Measurements from ENCODE around the gene C1QB.
A peak's percentile ranks its signal among the peaks of the same experiment; 100 is the strongest.

The C1QB gene

DNA sequence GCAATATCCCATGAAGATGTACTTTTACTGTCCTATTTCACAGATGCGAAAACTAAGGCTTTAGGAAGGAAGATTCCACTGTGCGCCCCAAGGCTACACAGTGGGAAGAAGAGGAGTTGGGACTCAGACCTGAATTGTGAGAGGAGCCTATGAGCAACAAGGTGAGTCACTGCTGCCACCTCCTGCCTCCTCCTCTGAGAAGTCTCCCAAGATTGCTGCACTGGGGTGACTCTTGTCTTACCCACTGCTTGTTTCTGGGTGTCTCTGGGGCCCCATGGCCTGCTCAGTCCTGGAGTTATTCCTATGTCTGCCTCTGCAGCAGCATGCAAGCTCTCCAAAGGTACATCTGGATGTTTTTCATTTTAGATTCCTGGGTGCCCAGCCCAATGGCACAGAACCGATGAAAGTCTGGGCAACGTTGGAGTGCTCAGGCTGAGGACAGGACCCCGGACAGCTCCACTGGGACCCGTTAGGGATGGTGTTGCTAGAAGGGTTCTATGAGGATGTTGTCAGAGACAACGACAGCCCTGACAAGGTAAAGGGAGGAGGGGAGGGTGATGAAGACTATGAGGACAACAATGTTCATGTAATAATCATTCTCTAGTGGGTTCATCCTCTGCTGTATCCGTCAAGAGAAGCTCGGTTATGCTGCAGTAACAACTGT, 27.6 kb upstream of the C1QB start:
- no peak for ATAC-seq (ENCODE audit: low read depth)
- H3K27me3 Mint-ChIP-seq, result peaks cover 23% of the 10 kb centered on the region
- no peaks in the 10 kb centered on the region for H3K9me3 Mint-ChIP-seq
- no peak overlapping the region for H3K27ac Mint-ChIP-seq
- H3K4me3 Mint-ChIP-seq, result no peak overlapping the region
- no peaks in the 10 kb centered on the region for H3K4me1 Mint-ChIP-seq
- H3K36me3 Mint-ChIP-seq, result no peaks in the 10 kb centered on the region
- DNase-seq (ENCODE audit: low spot score in 2 of 2), result no peak

DNA sequence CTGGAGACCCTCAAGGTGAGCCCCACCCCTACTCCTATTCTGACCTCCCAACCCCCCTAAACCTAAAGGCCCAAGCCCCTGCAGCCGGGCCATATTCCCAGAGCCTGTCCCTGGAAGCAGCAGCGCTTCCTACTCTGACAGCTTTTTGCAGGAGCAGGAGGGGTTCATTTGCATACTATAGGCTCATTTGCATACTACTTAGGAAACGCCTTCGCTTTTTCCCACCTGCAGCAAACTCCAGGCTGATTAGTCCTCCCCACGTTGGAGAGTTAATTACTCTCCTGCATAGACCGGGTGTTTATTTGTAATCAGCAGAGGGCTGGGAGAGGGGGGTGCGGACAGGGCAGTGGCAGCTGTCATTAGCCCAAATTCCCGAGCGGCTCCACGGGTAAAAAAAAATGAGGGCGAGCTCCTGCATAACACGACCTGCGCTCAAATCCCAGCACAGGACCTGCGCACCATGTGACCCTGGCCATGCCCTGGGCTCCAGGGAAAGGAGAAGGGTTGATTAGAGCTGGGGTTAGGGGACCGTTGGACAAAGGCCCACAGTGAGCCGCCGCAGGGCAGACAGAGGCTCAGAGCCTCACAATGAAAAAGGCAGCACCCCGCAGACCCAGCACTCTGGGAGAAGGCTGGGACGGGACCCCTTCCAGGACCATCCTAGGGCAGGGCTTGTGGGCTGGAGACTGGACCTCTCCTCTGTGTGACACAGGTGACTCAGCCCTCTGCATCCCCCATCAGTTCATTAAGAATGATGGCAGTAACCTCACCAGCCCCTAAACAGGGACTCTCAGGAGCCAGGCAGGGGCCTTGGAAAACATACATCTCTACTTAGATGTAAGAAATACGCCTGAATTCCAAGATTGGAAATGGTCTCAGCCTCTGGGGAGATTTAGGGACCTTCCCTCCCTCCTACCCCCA, 26.5 kb upstream of the C1QB start:
- DNase-seq (ENCODE audit: low spot score in 2 of 2) (no peak), ATAC-seq (ENCODE audit: low read depth) (no peak)
- Mint-ChIP-seq H3K4me1 (no peaks in the 10 kb centered on the region), H3K9me3 (no peaks in the 10 kb centered on the region), H3K27me3 (peaks cover 20% of the 10 kb centered on the region), H3K36me3 (no peaks in the 10 kb centered on the region), H3K4me3 (no peak overlapping the region), H3K27ac (no peak overlapping the region)

DNA sequence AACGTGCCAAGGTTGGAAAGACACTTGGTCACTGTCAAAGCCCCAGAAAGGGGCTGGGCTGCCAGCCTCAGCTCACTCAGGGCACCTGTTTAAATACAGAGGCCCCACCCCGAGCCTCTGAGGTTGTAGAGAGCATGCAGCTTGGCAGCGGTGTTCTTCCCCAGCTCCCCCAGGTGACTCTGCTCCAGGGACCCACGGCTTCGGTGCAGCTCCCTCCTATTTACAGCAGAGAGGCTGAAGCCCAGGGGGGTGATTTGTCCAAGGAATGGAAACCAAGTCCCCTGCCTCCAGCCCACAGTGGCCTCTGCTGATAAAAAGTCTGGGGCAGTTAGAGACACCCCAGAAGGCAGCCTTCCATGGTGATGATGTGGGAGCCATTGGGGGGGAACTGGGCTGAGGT, 25.7 kb upstream of the C1QB start:
- no peak overlapping the region for H3K4me3 Mint-ChIP-seq
- no peaks in the 10 kb centered on the region for H3K9me3 Mint-ChIP-seq
- H3K27me3 Mint-ChIP-seq, result peaks cover 20% of the 10 kb centered on the region
- H3K36me3 Mint-ChIP-seq, result no peaks in the 10 kb centered on the region
- no peak for DNase-seq (ENCODE audit: low spot score in 2 of 2)
- ATAC-seq (ENCODE audit: low read depth), result no peak
- H3K4me1 Mint-ChIP-seq, result no peaks in the 10 kb centered on the region
- H3K27ac Mint-ChIP-seq, result no peak overlapping the region

DNA sequence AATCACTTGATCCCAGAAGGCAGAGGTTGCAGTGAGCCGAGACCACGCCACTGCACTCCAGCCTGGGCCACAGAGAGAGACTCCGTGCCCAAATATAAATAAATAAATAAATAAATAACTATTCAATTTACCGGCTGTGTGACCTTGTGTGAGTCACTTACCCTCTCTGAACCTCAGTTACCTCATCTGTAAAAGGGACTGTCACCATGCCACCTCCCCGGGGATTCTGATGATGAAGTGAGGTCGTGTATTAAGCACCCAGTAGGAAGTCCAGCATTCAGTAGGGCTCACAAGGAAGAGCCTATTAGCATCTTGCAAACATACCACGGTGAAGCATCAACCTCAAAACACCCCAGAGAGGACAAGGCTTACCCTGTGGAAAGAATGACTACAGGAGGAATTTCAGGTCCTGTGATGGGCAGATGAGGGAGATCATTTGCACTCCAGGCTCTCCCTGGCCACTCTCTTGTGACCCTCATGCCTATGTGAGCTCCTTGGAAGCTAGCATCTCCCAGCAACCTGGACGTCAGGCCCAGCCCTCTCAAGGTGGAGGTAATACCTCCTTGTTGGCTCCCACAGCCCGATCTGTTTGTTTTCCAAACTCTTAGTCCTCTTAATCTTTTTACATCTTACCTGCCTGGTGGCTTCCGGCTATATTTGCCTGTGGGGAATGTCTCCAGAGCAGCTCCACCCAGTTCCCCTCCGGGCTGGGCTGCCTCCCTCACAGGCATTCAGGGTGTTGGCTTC, 24.2 kb upstream of the C1QB start:
- H3K4me1 Mint-ChIP-seq, result no peaks in the 10 kb centered on the region
- no peak overlapping the region for H3K4me3 Mint-ChIP-seq
- no peak overlapping the region for H3K27ac Mint-ChIP-seq
- no peaks in the 10 kb centered on the region for H3K36me3 Mint-ChIP-seq
- H3K9me3 Mint-ChIP-seq, result no peaks in the 10 kb centered on the region
- ATAC-seq (ENCODE audit: low read depth) (no peak), DNase-seq (ENCODE audit: low spot score in 2 of 2) (no peak)
- peaks cover 23% of the 10 kb centered on the region for H3K27me3 Mint-ChIP-seq

DNA sequence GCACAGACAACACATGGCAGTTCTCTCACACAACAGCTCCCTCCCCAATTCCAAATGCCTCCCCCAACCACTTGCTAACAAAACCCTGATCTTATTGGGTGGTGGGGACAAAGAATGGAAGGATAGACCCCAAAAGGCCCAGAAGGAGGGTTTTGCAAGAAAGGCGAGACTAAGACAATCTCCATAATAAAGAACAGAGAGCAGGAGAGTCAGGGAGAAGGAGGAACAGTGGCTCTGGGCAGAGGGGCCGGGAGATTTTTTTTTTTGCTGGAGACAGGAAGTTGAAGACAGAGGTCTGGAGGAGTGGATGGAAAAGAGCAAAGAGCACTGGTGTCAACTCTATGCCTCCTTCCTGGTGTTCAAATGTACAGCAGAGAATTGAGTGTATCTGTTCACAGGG, 23.1 kb upstream of the C1QB start:
- Mint-ChIP-seq H3K4me1 (no peaks in the 10 kb centered on the region), H3K36me3 (no peaks in the 10 kb centered on the region), H3K27ac (no peak overlapping the region), H3K9me3 (no peaks in the 10 kb centered on the region), H3K27me3 (peaks cover 22% of the 10 kb centered on the region), H3K4me3 (no peak overlapping the region)
- no peak for ATAC-seq (ENCODE audit: low read depth)
- no peak for DNase-seq (ENCODE audit: low spot score in 2 of 2)

DNA sequence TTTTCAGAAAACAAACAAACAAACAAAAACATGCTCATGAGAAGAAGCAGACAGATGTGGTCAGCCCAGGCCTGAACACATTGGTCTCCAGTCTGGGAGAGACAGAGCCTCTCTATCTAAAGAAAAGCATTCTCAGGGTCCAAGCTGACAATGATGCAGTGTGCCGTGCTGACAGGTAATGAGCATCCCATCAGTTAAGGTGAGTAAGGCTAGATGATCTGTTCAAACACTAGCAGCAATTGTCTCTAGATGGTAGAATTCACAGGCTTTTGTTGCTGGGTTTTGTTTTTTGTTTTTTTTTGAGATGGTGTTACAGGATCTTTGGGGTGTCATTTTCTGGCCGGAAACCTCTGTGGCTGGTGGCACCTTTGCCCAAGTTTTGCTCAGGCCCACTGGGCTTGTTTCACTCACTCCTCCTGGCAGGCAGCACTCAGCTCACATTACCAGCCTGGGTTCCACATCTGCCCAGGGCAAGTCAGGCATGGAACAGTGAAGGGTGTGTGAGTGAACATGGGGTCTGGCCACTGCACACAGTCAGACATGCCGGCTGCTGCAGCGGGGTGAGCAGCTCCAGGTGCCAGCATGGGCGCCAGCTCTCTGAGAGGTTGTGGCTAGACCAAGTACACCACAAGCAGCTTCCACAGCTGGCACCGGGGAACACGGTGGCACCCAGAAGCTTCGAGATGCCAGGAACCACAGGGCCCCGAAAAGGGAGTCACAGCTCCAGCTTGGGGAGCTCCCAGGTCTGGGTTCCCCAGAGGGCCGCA, 19.2 kb upstream of the C1QB start:
- Mint-ChIP-seq H3K4me3 (no peak overlapping the region), H3K36me3 (no peaks in the 10 kb centered on the region), H3K27ac (no peak overlapping the region), H3K4me1 (peaks cover 3% of the 10 kb centered on the region), H3K9me3 (no peaks in the 10 kb centered on the region), H3K27me3 (peaks cover 18% of the 10 kb centered on the region)
- ATAC-seq (ENCODE audit: low read depth), result no peak
- DNase-seq (ENCODE audit: low spot score in 2 of 2), result no peak

DNA sequence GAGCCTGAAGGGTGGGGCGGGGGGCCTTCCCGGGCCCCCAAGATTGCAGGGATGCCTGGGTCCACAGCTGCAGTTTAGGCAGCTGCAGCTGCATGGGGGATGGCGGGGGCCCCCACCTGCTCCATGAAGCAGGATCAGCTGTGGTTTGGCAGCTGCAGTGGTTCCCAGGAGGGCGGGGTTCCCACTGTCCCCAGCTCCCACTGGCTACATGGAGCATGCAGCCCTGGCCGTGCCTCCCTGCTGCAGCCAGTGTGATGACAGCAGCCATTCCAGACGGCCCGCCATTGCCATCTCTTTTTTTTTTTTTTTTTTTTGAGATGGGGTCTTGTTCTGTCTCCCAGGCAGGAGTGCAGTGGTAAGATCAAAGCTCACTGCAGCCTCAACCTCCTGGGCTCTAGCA, 17.6 kb upstream of the C1QB start:
- Mint-ChIP-seq H3K36me3 (no peaks in the 10 kb centered on the region), H3K27ac (no peak overlapping the region), H3K27me3 (peaks cover 14% of the 10 kb centered on the region), H3K9me3 (no peaks in the 10 kb centered on the region), H3K4me3 (no peak overlapping the region), H3K4me1 (peaks cover 3% of the 10 kb centered on the region)
- DNase-seq (ENCODE audit: low spot score in 2 of 2) (no peak), ATAC-seq (ENCODE audit: low read depth) (no peak)

DNA sequence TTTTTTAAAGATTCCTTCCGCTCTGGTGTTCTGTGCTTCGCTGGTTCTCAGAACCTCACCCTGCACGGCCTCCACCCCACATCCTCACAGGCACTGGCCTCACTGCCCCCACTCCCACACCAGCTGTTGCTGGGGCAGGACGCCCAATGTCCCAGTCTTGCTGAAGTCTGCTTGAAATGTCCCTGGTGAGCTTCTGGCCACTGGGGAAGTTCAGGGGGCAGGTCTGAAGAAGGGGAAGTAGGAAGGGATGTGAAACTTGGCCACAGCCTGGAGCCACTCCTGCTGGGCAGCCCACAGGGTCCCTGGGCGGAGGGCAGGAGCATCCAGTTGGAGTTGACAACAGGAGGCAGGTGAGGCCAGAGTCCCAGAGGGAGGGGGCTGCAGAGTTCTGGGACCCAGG, 16.7 kb upstream of the C1QB start, which contains the start of gene C1QA:
Gene C1QA (plus strand): TSS at position 276 of the 400 bp plus-strand sequence. CDS start 989 bp downstream, outside the sequence.
- no peak within 1 kb of the TSS for H3K4me3 Mint-ChIP-seq
- H3K9me3 Mint-ChIP-seq, result no peaks in the 10 kb centered on the region
- no peak within 1 kb of the TSS for H3K27ac Mint-ChIP-seq
- H3K36me3 Mint-ChIP-seq, result no peaks in the 10 kb centered on the region
- DNase-seq (ENCODE audit: low spot score in 2 of 2), result no peak
- ATAC-seq (ENCODE audit: low read depth), result no peak
- H3K4me1 Mint-ChIP-seq, result peaks cover 6% of the 10 kb centered on the region
- peaks cover 19% of the 10 kb centered on the region for H3K27me3 Mint-ChIP-seq

DNA sequence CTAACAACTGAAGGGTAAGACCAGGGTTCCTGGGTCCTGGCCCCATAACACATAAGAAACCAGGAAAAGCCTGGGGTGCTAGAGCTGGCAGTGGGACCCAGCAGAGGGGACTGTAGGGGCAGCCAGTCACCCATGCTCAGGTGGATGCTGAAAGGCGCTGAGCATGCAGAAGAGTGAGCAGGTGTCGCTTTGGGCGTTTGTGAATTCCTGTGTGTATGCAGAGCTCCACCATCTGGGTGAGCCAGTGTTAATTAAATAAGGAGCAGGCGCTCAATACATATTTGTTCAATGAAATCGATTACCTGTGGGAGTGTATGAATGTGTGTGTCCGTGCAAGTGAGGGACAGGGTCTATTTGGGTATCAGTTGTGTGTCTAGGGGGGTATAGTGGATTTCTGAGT, 16.1 kb upstream of the C1QB start:
- Mint-ChIP-seq H3K4me1 (peaks cover 6% of the 10 kb centered on the region), H3K27me3 (peaks cover 19% of the 10 kb centered on the region), H3K36me3 (no peaks in the 10 kb centered on the region), H3K9me3 (no peaks in the 10 kb centered on the region), H3K4me3 (no peak overlapping the region), H3K27ac (no peak overlapping the region)
- no peak for DNase-seq (ENCODE audit: low spot score in 2 of 2)
- no peak for ATAC-seq (ENCODE audit: low read depth)

DNA sequence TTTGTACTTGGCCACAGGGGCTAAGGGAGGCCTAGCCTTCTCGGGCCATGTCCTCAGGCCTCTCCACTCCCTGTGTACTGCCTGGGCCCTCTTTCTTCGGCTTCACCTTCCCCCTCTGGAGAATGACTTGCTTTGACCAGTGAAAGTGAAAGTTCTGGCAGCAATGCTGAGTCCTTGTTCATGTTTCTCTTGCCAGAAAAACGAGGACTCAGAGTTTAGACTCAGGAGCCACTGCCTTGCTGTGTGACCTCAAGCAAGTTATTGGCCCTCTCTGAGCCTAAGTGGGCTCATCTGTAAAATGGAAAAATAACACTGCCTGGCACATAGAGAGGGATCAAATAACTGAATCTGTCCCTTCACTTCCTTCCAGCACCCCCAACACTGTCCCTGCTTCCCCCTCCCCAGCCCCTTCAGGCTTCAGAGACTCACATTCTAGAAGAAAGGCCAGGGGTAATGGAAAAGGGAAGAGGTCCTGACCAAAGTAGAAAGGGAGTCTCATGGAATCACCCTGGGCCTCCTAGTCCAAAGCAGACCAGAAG, 15.1 kb upstream of the C1QB start:
- H3K27me3 Mint-ChIP-seq, result peaks cover 17% of the 10 kb centered on the region
- H3K27ac Mint-ChIP-seq, result no peak overlapping the region
- DNase-seq (ENCODE audit: low spot score in 2 of 2) (no peak), ATAC-seq (ENCODE audit: low read depth) (no peak)
- H3K4me3 Mint-ChIP-seq, result no peak overlapping the region
- peaks cover 6% of the 10 kb centered on the region for H3K4me1 Mint-ChIP-seq
- H3K9me3 Mint-ChIP-seq, result no peaks in the 10 kb centered on the region
- H3K36me3 Mint-ChIP-seq, result no peaks in the 10 kb centered on the region

DNA sequence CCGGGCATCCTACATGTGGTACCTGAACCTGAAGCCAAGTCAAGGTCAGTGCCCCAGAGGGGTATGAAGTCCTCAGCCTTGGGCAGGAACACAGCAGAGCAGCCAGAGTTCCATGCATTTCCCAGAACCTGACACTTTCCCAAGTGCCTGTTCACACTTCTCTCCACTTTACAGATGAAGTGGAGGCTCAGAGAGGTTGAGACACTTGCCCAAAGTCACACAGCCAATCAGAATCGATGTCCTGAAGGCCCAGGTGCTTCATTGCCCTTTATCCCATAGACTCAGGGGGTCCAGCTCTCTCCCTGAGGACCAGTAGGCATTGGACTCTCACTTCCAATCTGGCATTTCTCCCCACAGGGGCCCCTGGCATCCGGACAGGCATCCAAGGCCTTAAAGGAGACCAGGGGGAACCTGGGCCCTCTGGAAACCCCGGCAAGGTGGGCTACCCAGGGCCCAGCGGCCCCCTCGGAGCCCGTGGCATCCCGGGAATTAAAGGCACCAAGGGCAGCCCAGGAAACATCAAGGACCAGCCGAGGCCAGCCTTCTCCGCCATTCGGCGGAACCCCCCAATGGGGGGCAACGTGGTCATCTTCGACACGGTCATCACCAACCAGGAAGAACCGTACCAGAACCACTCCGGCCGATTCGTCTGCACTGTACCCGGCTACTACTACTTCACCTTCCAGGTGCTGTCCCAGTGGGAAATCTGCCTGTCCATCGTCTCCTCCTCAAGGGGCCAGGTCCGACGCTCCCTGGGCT, 14.4 kb upstream of the C1QB start:
- Mint-ChIP-seq H3K4me1 (peaks cover 6% of the 10 kb centered on the region), H3K36me3 (no peaks in the 10 kb centered on the region), H3K27me3 (peaks cover 15% of the 10 kb centered on the region), H3K27ac (no peak overlapping the region), H3K4me3 (no peak overlapping the region), H3K9me3 (no peaks in the 10 kb centered on the region)
- no peak for ATAC-seq (ENCODE audit: low read depth)
- no peak for DNase-seq (ENCODE audit: low spot score in 2 of 2)

DNA sequence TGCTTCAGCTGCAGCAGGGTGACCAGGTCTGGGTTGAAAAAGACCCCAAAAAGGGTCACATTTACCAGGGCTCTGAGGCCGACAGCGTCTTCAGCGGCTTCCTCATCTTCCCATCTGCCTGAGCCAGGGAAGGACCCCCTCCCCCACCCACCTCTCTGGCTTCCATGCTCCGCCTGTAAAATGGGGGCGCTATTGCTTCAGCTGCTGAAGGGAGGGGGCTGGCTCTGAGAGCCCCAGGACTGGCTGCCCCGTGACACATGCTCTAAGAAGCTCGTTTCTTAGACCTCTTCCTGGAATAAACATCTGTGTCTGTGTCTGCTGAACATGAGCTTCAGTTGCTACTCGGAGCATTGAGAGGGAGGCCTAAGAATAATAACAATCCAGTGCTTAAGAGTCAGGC, 13.8 kb upstream of the C1QB start:
- Mint-ChIP-seq H3K4me3 (no peak overlapping the region), H3K9me3 (no peaks in the 10 kb centered on the region), H3K27ac (no peak overlapping the region), H3K27me3 (peaks cover 13% of the 10 kb centered on the region), H3K36me3 (no peaks in the 10 kb centered on the region), H3K4me1 (peaks cover 6% of the 10 kb centered on the region)
- ATAC-seq (ENCODE audit: low read depth), result peak; percentile 38
- no peak for DNase-seq (ENCODE audit: low spot score in 2 of 2)

DNA sequence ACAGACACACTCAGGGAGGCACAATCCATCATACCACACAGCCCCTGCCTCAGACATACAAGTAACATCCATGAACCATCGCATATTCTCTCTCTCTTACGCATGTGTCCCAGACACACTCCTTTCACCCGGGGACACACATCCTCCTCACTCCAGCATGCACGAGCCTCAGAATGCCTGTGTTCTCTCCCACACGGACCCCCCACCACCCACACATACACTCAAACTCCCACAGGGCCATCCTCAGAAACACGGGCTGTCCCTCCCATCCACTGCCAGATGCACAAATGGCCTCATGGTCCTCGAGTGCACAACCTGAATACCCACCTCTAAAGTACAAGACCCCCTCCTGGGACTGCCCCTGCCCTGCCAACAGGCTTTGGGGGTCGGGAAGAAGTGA, 11.8 kb upstream of the C1QB start:
- Mint-ChIP-seq H3K36me3 (no peaks in the 10 kb centered on the region), H3K27me3 (peaks cover 17% of the 10 kb centered on the region), H3K9me3 (no peaks in the 10 kb centered on the region), H3K4me3 (no peak overlapping the region), H3K27ac (no peak overlapping the region), H3K4me1 (peaks cover 6% of the 10 kb centered on the region)
- DNase-seq (ENCODE audit: low spot score in 2 of 2), result no peak
- ATAC-seq (ENCODE audit: low read depth), result no peak

Data from memory B cell (primary cell).